ENCODE data around the gene KIF26B. TPM values are rescaled to one million over a fixed set of nuclear protein-coding genes. Genes with fewer than 3 reads are reported as not detected.

KIF26B gene
- total and polyA plus RNA-seq, 2 experiments from 2014 or later: 2.5 to 8.0 TPM

GRCh38 chr1:245148069-245148468 is 6.7 kb upstream of the KIF26B start:
- in situ Hi-C loops (cut with MboI): loop anchor here (25.0 kb wide), 1 partner anchor 1314 kb away; no protein-coding TSS in a partner anchor
- Histone ChIP-seq H3K36me3 (ENCODE audit: low read depth) (no peaks in the 10 kb centered on the region), H4K20me1 (ENCODE audit: insufficient read depth) (no peaks in the 10 kb centered on the region), H3F3A (ENCODE audit: insufficient read depth) (no peaks in the 10 kb centered on the region), H3K9ac (no peak overlapping the region), H3K9me3 (ENCODE audit: low read depth) (no peaks in the 10 kb centered on the region), H3K9me2 (ENCODE audit: insufficient read depth) (no peaks in the 10 kb centered on the region), H3K4me2 (ENCODE audit: unreplicated experiment) (no peak overlapping the region), H3K27me3 (replicated peaks; ENCODE audit: insufficient read depth) (no peaks in the 10 kb centered on the region), H3K79me2 (ENCODE audit: insufficient read depth) (no peaks in the 10 kb centered on the region), H3K27ac (no peak overlapping the region), H2AFZ (no peak overlapping the region), H3K4me3 (no peak overlapping the region), H3K4me1 (ENCODE audit: insufficient read depth) (no peaks in the 10 kb centered on the region)
- DNase-seq: no peak
- 53 to 61% methylated on average over 3 of the region's 3 CpGs for WGBS, 2 experiments (ENCODE audit: low coverage in 1 of 2, low lambda C conversion rate in 2 of 2, missing lambda C conversion rate in 2 of 2)
- TF ChIP-seq EZH2 (IDR thresholded peaks at IDR 0.05; ENCODE audit: insufficient read depth, poor library complexity, severe bottlenecking) (no peak), EZH2phosphoT487 (IDR thresholded peaks at IDR 0.05; ENCODE audit: insufficient read depth, low read depth) (no peak)

- H3K27ac ChIP-seq: no peak overlapping the region
- H3K9me2 ChIP-seq (ENCODE audit: insufficient read depth): no peaks in the 10 kb centered on the region
- in situ Hi-C loops (cut with MboI): loop anchor here (25.0 kb wide), 1 partner anchor 1313 kb away; no protein-coding TSS in a partner anchor
- H3K36me3 ChIP-seq (ENCODE audit: low read depth): no peaks in the 10 kb centered on the region
- no peaks in the 10 kb centered on the region for H3K27me3 ChIP-seq (replicated peaks; ENCODE audit: insufficient read depth)
- no peaks in the 10 kb centered on the region for H3F3A ChIP-seq (ENCODE audit: insufficient read depth)
- H3K4me1 ChIP-seq (ENCODE audit: insufficient read depth): no peaks in the 10 kb centered on the region
- H3K4me2 ChIP-seq (ENCODE audit: unreplicated experiment): no peak overlapping the region
- DNase-seq: no peak
- H2AFZ ChIP-seq: no peak overlapping the region
- H3K4me3 ChIP-seq: no peak overlapping the region
- TF ChIP-seq EZH2phosphoT487 (IDR thresholded peaks at IDR 0.05; ENCODE audit: insufficient read depth, low read depth) (no peak), EZH2 (IDR thresholded peaks at IDR 0.05; ENCODE audit: insufficient read depth, poor library complexity, severe bottlenecking) (no peak)
- no peak overlapping the region for H3K9ac ChIP-seq
- WGBS, 2 experiments (ENCODE audit: low coverage in 1 of 2, low lambda C conversion rate in 2 of 2, missing lambda C conversion rate in 2 of 2): 69 to 70% methylated on average over 9 of the region's 9 CpGs
- H4K20me1 ChIP-seq (ENCODE audit: insufficient read depth): no peaks in the 10 kb centered on the region
- H3K9me3 ChIP-seq (ENCODE audit: low read depth): no peaks in the 10 kb centered on the region
- H3K79me2 ChIP-seq (ENCODE audit: insufficient read depth): no peaks in the 10 kb centered on the region
Measured at GRCh38 chr1:245148861-245149260, 5.9 kb upstream of the KIF26B start.

GRCh38 chr1:245153081-245153551 is 1.7 kb upstream of the KIF26B start:
- peaks cover 20% of the 10 kb centered on the region for H3K79me2 ChIP-seq (ENCODE audit: insufficient read depth)
- no peaks in the 10 kb centered on the region for H3K9me3 ChIP-seq (ENCODE audit: low read depth)
- peak; percentile 85 for DNase-seq
- no peaks in the 10 kb centered on the region for H3K9me2 ChIP-seq (ENCODE audit: insufficient read depth)
- no peaks in the 10 kb centered on the region for H4K20me1 ChIP-seq (ENCODE audit: insufficient read depth)
- no peak overlapping the region for H3K27ac ChIP-seq
- peak overlapping the region; percentile 73 for H3K9ac ChIP-seq
- H3F3A ChIP-seq (ENCODE audit: insufficient read depth): no peaks in the 10 kb centered on the region
- H3K4me1 ChIP-seq (ENCODE audit: insufficient read depth): no peaks in the 10 kb centered on the region
- TF ChIP-seq EZH2 (IDR thresholded peaks at IDR 0.05; ENCODE audit: insufficient read depth, poor library complexity, severe bottlenecking) (no peak), EZH2phosphoT487 (IDR thresholded peaks at IDR 0.05; ENCODE audit: insufficient read depth, low read depth) (no peak)
- peak overlapping the region; percentile 81 for H3K4me3 ChIP-seq
- no peaks in the 10 kb centered on the region for H3K36me3 ChIP-seq (ENCODE audit: low read depth)
- in situ Hi-C loops (cut with MboI): no loop called here
- peak overlapping the region; percentile 85 for H2AFZ ChIP-seq
- 0 to 2% methylated on average over 23 to 29 of the region's 29 CpGs for WGBS, 2 experiments (ENCODE audit: low coverage in 1 of 2, low lambda C conversion rate in 2 of 2, missing lambda C conversion rate in 2 of 2)
- H3K4me2 ChIP-seq (ENCODE audit: unreplicated experiment): peak overlapping the region; percentile 93
- no peaks in the 10 kb centered on the region for H3K27me3 ChIP-seq (replicated peaks; ENCODE audit: insufficient read depth)

- Histone ChIP-seq H3F3A (ENCODE audit: insufficient read depth) (no peaks in the 10 kb centered on the region), H3K79me2 (ENCODE audit: insufficient read depth) (peaks cover 23% of the 10 kb centered on the region), H3K9me3 (ENCODE audit: low read depth) (no peaks in the 10 kb centered on the region), H2AFZ (peak overlapping the region; percentile 85), H3K9me2 (ENCODE audit: insufficient read depth) (no peaks in the 10 kb centered on the region), H3K9ac (peak overlapping the region; percentile 73), H3K36me3 (ENCODE audit: low read depth) (no peaks in the 10 kb centered on the region), H3K4me3 (peak overlapping the region; percentile 81), H3K4me1 (ENCODE audit: insufficient read depth) (no peaks in the 10 kb centered on the region), H4K20me1 (ENCODE audit: insufficient read depth) (no peaks in the 10 kb centered on the region), H3K4me2 (ENCODE audit: unreplicated experiment) (peak overlapping the region; percentile 93), H3K27me3 (replicated peaks; ENCODE audit: insufficient read depth) (no peaks in the 10 kb centered on the region), H3K27ac (no peak overlapping the region)
- TF ChIP-seq EZH2phosphoT487 (IDR thresholded peaks at IDR 0.05; ENCODE audit: insufficient read depth, low read depth): no peak
- TF ChIP-seq EZH2 (IDR thresholded peaks at IDR 0.05; ENCODE audit: insufficient read depth, poor library complexity, severe bottlenecking): no peak
- 1 to 3% methylated on average over 45 to 56 of the region's 76 CpGs for WGBS, 2 experiments (ENCODE audit: low coverage in 1 of 2, low lambda C conversion rate in 2 of 2, missing lambda C conversion rate in 2 of 2)
- in situ Hi-C loops (cut with MboI): no loop called here
- DNase-seq: peak; percentile 62
Measured at GRCh38 chr1:245153552-245154428, 995 bp upstream of the KIF26B start.

All from GM23248 (cell line).